ENCODE data around the gene HSFX1. TPM values are rescaled to one million over a fixed set of nuclear protein-coding genes. Genes with fewer than 3 reads are reported as not detected.
"Not testable (repeated sequence)": the region's sequence is repeated elsewhere in the genome, so short reads cannot be mapped to it uniquely, and the experiment has no call there.

The HSFX1 gene
- total and polyA plus RNA-seq, 8 donors: 1.2 to 2.7 (median 2.3) TPM

- H3K36me3 ChIP-seq: no peaks in the 10 kb centered on the region
- ATAC-seq: no peak
- DNase-seq: no peak
- TF ChIP-seq CTCF (IDR thresholded peaks at IDR 0.05): no peak
- no peaks in the 10 kb centered on the region for H3K27me3 ChIP-seq
- H3K27ac ChIP-seq: no peak overlapping the region
- H3K9me3 ChIP-seq: no peaks in the 10 kb centered on the region
- no peak overlapping the region for H3K4me3 ChIP-seq
- H3K4me1 ChIP-seq: no peaks in the 10 kb centered on the region
- intact Hi-C loops (cut with DNase I): no loop called here
Observed at GRCh38 chrX:149759824-149760223, 14.0 kb upstream of the HSFX1 start.

- ATAC-seq: no peak
- Histone ChIP-seq H3K9me3 (no peaks in the 10 kb centered on the region), H3K36me3 (no peaks in the 10 kb centered on the region), H3K27me3 (no peaks in the 10 kb centered on the region), H3K27ac (no peak overlapping the region), H3K4me3 (no peak overlapping the region), H3K4me1 (no peaks in the 10 kb centered on the region)
- no peak for DNase-seq
- intact Hi-C loops (cut with DNase I): no loop called here
- TF ChIP-seq CTCF (IDR thresholded peaks at IDR 0.05): no peak
Observed at GRCh38 chrX:149760965-149761364, 12.9 kb upstream of the HSFX1 start.

GRCh38 chrX:149761858-149762674 is 11.8 kb upstream of the HSFX1 start:
- intact Hi-C loops (cut with DNase I); H3K36me3 ChIP-seq; ATAC-seq; H3K9me3 ChIP-seq; H3K27ac ChIP-seq; H3K4me3 ChIP-seq; DNase-seq; H3K4me1 ChIP-seq; H3K27me3 ChIP-seq: not testable (repeated sequence)

- Histone ChIP-seq H3K36me3 (no peaks in the 10 kb centered on the region), H3K4me3 (no peak overlapping the region), H3K9me3 (no peaks in the 10 kb centered on the region), H3K27me3 (no peaks in the 10 kb centered on the region), H3K4me1 (no peaks in the 10 kb centered on the region), H3K27ac (no peak overlapping the region)
- ATAC-seq: no peak
- DNase-seq: no peak
- intact Hi-C loops (cut with DNase I): no loop called here
- no peak for TF ChIP-seq CTCF (IDR thresholded peaks at IDR 0.05)
Observed at GRCh38 chrX:149762696-149763614, 10.9 kb upstream of the HSFX1 start.

GRCh38 chrX:149770344-149770743 is 3.5 kb upstream of the HSFX1 start:
- H3K9me3 ChIP-seq; H3K27me3 ChIP-seq; H3K36me3 ChIP-seq; DNase-seq; H3K4me1 ChIP-seq; ATAC-seq; intact Hi-C loops (cut with DNase I); H3K27ac ChIP-seq; H3K4me3 ChIP-seq: not testable (repeated sequence)

GRCh38 chrX:149773026-149773425 is 842 bp upstream of the HSFX1 start:
- H3K27me3 ChIP-seq, H3K36me3 ChIP-seq: not testable (repeated sequence)

GRCh38 chrX:149777999-149778398 is 4.1 kb downstream of the HSFX1 start:
- H3K27ac ChIP-seq; H3K9me3 ChIP-seq; H3K27me3 ChIP-seq; H3K4me3 ChIP-seq; intact Hi-C loops (cut with DNase I); DNase-seq; ATAC-seq; H3K4me1 ChIP-seq; H3K36me3 ChIP-seq: not testable (repeated sequence)

More at GRCh38 chrX:149773026-149773425, 842 bp upstream of the HSFX1 start:
- H3K27ac ChIP-seq; intact Hi-C loops (cut with DNase I); H3K4me1 ChIP-seq; H3K4me3 ChIP-seq; DNase-seq; H3K9me3 ChIP-seq; ATAC-seq: not testable (repeated sequence)

- H3K4me1 ChIP-seq; H3K27me3 ChIP-seq; ATAC-seq; H3K9me3 ChIP-seq; H3K36me3 ChIP-seq; H3K27ac ChIP-seq; DNase-seq; intact Hi-C loops (cut with DNase I); H3K4me3 ChIP-seq: not testable (repeated sequence)
Observed at GRCh38 chrX:149781727-149782126, 7.9 kb downstream of the HSFX1 start, which contains the start of gene MAGEA9. MAGEA9 (plus strand) TSS chrX:149781930; CDS start chrX:149786211, 4,281 bp downstream.

GRCh38 chrX:149795531-149795930 is 21.7 kb downstream of the HSFX1 start:
- DNase-seq; H3K4me1 ChIP-seq; H3K27me3 ChIP-seq; H3K4me3 ChIP-seq; H3K9me3 ChIP-seq; intact Hi-C loops (cut with DNase I); H3K27ac ChIP-seq; H3K36me3 ChIP-seq: not testable (repeated sequence)
- ATAC-seq: peak; percentile 35

Data from left lung (tissue), 10 donors.